C4-2B (cell line): ENCODE measurements around the gene MAGOH.
"Not testable (repeated sequence)": the region's sequence is repeated elsewhere in the genome, so short reads cannot be mapped to it uniquely, and the experiment has no call there.

ENCODE experiments used
- CTCF ChIP-seq: fragments of 450-650 bp; conservative IDR thresholded peaks from 2 replicates; pipeline ENCODE4 v1.5.1; 2017; ENCODE audit warnings: mild to moderate bottlenecking
- ZFX ChIP-seq: fragments of 450-650 bp; IDR thresholded peaks from 2 replicates; pipeline ENCODE4 v1.6.1; 2017

DNA sequence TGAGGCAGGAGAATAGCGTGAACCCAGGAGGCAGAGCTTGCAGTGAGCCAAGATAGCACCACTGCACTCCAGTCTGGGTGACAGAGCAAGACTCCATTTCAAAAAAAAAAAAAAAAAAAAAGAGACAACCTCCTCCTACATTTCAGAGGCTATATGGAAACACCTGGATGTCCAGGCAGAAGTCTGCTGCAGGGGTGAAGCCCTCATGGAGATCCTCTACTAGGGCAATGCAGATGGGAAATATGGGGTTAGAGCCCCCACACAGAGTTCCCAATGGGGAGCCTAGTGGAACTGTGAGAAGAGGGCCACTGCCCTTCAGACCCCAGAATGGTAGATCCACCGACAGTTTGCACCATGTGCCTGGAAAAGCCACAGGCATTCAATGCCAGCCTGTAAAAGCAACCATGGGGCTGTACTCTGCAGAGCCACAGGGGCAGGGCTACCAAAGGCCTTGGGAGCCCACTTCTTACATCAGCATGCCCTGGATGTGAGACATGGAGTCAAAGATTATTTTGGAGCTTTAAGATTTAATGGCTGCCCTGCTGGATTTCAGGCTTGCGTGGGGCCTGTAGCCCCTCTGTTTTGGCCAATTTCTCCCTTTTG, 32.1 kb downstream of the MAGOH start:
- not testable (repeated sequence) for TF ChIP-seq CTCF, ZFX
